MM.1S (cell line): ENCODE measurements around the gene SLC9A2.

Experiments used
- DNase-seq: peaks from one replicate; pipeline ENCODE4 v3.0.0-alpha.2; 2015
- H2AFZ ChIP-seq: fragments of 300-600 bp; sonication (generic); 2 replicates; pipeline ENCODE4 v1.6.0; 2016; ENCODE audit warnings: antibody characterized with exemption, low read length
- H3F3A ChIP-seq: fragments of 300-600 bp; sonication (generic); 2 replicates; pipeline ENCODE4 v1.6.1; 2016; ENCODE audit warnings: mild to moderate bottlenecking, antibody characterized with exemption, low read length, moderate library complexity, mixed read lengths; ENCODE audit not compliant: insufficient read depth
- H3K27ac ChIP-seq: fragments of 300-600 bp; sonication (generic); 2 replicates; pipeline ENCODE4 v1.5.1; 2016; ENCODE audit warnings: mild to moderate bottlenecking, low read length
- H3K27me3 ChIP-seq: fragments of 300-600 bp; sonication (generic); replicated peaks from 2 replicates; pipeline ENCODE4 v1.6.0; 2016; ENCODE audit warnings: low read length; ENCODE audit not compliant: insufficient read depth
- H3K36me3 ChIP-seq: fragments of 300-600 bp; sonication (generic); replicated peaks from 2 replicates; pipeline ENCODE4 v1.6.1; 2016; ENCODE audit warnings: mild to moderate bottlenecking, low read length, mixed read lengths; ENCODE audit not compliant: insufficient read depth
- H3K4me1 ChIP-seq: fragments of 300-600 bp; sonication (generic); 2 replicates; pipeline ENCODE4 v1.6.1; 2016; ENCODE audit warnings: low read length, mixed read lengths
- H3K4me2 ChIP-seq: fragments of 300-600 bp; sonication (generic); 2 replicates; pipeline ENCODE4 v1.6.0; 2016; ENCODE audit warnings: low read depth, low read length
- H3K4me3 ChIP-seq: fragments of 300-600 bp; sonication (generic); 2 replicates; pipeline ENCODE4 v1.5.1; 2016; ENCODE audit warnings: low read length, mixed read lengths
- H3K79me2 ChIP-seq: fragments of 300-600 bp; sonication (generic); 2 replicates; pipeline ENCODE4 v1.6.1; 2016; ENCODE audit warnings: mixed run types, low read length, mixed read lengths
- H3K9ac ChIP-seq: fragments of 300-600 bp; sonication (generic); 2 replicates; pipeline ENCODE4 v1.6.1; 2016; ENCODE audit warnings: low read length, mixed read lengths
- H3K9me2 ChIP-seq: fragments of 300-600 bp; sonication (generic); replicated peaks from 2 replicates; pipeline ENCODE4 v1.6.1; 2016; ENCODE audit warnings: mild to moderate bottlenecking, low read length, mixed read lengths; ENCODE audit not compliant: insufficient read depth
- H3K9me3 ChIP-seq: fragments of 300-600 bp; sonication (generic); replicated peaks from 2 replicates; pipeline ENCODE4 v1.6.1; 2016; ENCODE audit warnings: mild to moderate bottlenecking, low read length, mixed read lengths; ENCODE audit not compliant: insufficient read depth
- H4K20me1 ChIP-seq: fragments of 300-600 bp; sonication (generic); 2 replicates; pipeline ENCODE4 v1.6.1; 2016; ENCODE audit warnings: mild to moderate bottlenecking, low read length, moderate library complexity, mixed read lengths; ENCODE audit not compliant: insufficient read depth
- CTCF ChIP-seq: fragments of 300-600 bp; sonication (generic); IDR thresholded peaks from 2 replicates; pipeline ENCODE4 v1.5.1; 2016; ENCODE audit warnings: antibody characterized with exemption, low read length, mixed read lengths
- EZH2 ChIP-seq: fragments of 300-600 bp; sonication (generic); optimal IDR thresholded peaks from 2 replicates; pipeline ENCODE3; 2017; ENCODE audit warnings: low read depth, mild to moderate bottlenecking, antibody characterized with exemption, low read length, mixed read lengths
- EZH2phosphoT487 ChIP-seq: fragments of 300-600 bp; sonication (generic); IDR thresholded peaks from 2 replicates; pipeline ENCODE4 v1.6.1; 2018; ENCODE audit warnings: antibody characterized with exemption, low read length

The SLC9A2 gene

GRCh38 chr2:102619414-102620319 is at the start of gene SLC9A2:
TSS of gene SLC9A2 (plus strand) at chr2:102619553. CDS start at chr2:102619849, 296 bp downstream.
- TF ChIP-seq CTCF: no peak
- TF ChIP-seq EZH2: no peak
- no peak for TF ChIP-seq EZH2phosphoT487
- no peaks in the 10 kb centered on the region for H4K20me1 ChIP-seq
- H3K4me2 ChIP-seq: peak within 1 kb of the TSS; percentile 68; the same call in 1 of the 2 replicates
- H3F3A ChIP-seq: no peaks in the 10 kb centered on the region
- no peak within 1 kb of the TSS for H3K27ac ChIP-seq
- H3K9ac ChIP-seq: no peak within 1 kb of the TSS
- H3K36me3 ChIP-seq: no peaks in the 10 kb centered on the region
- H3K27me3 ChIP-seq: peaks cover 9% of the 10 kb centered on the region
- peak within 1 kb of the TSS; percentile 49 for H3K4me3 ChIP-seq
- H3K79me2 ChIP-seq: no peaks in the 10 kb centered on the region
- no peaks in the 10 kb centered on the region for H3K4me1 ChIP-seq
- no peaks in the 10 kb centered on the region for H3K9me2 ChIP-seq
- DNase-seq: peak; percentile 26
- peak within 1 kb of the TSS; percentile 52 for H2AFZ ChIP-seq
- no peaks in the 10 kb centered on the region for H3K9me3 ChIP-seq

- DNase-seq: no peak
Observed at GRCh38 chr2:102575888-102576287, 43.5 kb upstream of the SLC9A2 start.

GRCh38 chr2:102578376-102578775 is 41.0 kb upstream of the SLC9A2 start:
- H3K36me3 ChIP-seq: no peaks in the 10 kb centered on the region
- TF ChIP-seq EZH2 (no peak), CTCF (no peak), EZH2phosphoT487 (no peak)
- no peaks in the 10 kb centered on the region for H3K4me1 ChIP-seq
- H3K9ac ChIP-seq: no peak overlapping the region
- H3K79me2 ChIP-seq: no peaks in the 10 kb centered on the region
- no peaks in the 10 kb centered on the region for H3F3A ChIP-seq
- H3K9me2 ChIP-seq: no peaks in the 10 kb centered on the region
- no peak overlapping the region for H3K4me2 ChIP-seq
- no peak for DNase-seq
- no peaks in the 10 kb centered on the region for H3K9me3 ChIP-seq
- H3K27me3 ChIP-seq: no peaks in the 10 kb centered on the region
- H3K27ac ChIP-seq: no peak overlapping the region
- no peak overlapping the region for H3K4me3 ChIP-seq
- H4K20me1 ChIP-seq: no peaks in the 10 kb centered on the region
- H2AFZ ChIP-seq: no peak overlapping the region

More at GRCh38 chr2:102575888-102576287, 43.5 kb upstream of the SLC9A2 start:
- no peaks in the 10 kb centered on the region for H4K20me1 ChIP-seq
- TF ChIP-seq EZH2phosphoT487: no peak
- no peak for TF ChIP-seq EZH2
- no peak for TF ChIP-seq CTCF
- no peak overlapping the region for H3K27ac ChIP-seq
- no peaks in the 10 kb centered on the region for H3K36me3 ChIP-seq
- no peaks in the 10 kb centered on the region for H3F3A ChIP-seq
- H3K79me2 ChIP-seq: no peaks in the 10 kb centered on the region
- H2AFZ ChIP-seq: no peak overlapping the region
- no peaks in the 10 kb centered on the region for H3K4me1 ChIP-seq
- H3K4me3 ChIP-seq: no peak overlapping the region
- no peaks in the 10 kb centered on the region for H3K9me2 ChIP-seq
- no peaks in the 10 kb centered on the region for H3K27me3 ChIP-seq
- no peaks in the 10 kb centered on the region for H3K9me3 ChIP-seq
- H3K9ac ChIP-seq: no peak overlapping the region
- no peak overlapping the region for H3K4me2 ChIP-seq
